Adrenal gland (tissue), 12 donors: ENCODE data around the gene HCFC2. TPM values are rescaled to one million over a fixed set of nuclear protein-coding genes. Genes with fewer than 3 reads are reported as not detected.

Experiments used
- DNase-seq, 7 donors: peaks; one replicate each; pipeline ENCODE4 v3.0.0-alpha.2; 2019 to 2020
- H3K27ac ChIP-seq, 5 donors: fragments of 200-600 bp; sonication (generic) in 4 of 5; 1 replicate in 3 of 5; 2 replicates in 2 of 5; pipeline versions ENCODE4 v1.5.1 to v1.8.0; 2016 to 2020; ENCODE audit warnings: mild to moderate bottlenecking in 1 of 5
- H3K27me3 ChIP-seq: fragments of 200-600 bp; 2 replicates; pipeline ENCODE4 v1.8.0; 2021
- H3K36me3 ChIP-seq, 2 donors: fragments of 200-600 bp; replicated peaks in 1 of 2; 1 replicate in 1 of 2; 2 replicates in 1 of 2; pipeline versions ENCODE4 v1.5.1 to v1.8.0; 2018 to 2022
- H3K4me1 ChIP-seq, 2 donors: fragments of 200-600 bp; replicated peaks in 1 of 2; 1 replicate in 1 of 2; 2 replicates in 1 of 2; pipeline versions ENCODE4 v1.5.1 to v1.8.0; 2018 to 2021
- H3K4me3 ChIP-seq, 4 donors: fragments of 200-600 bp; sonication (generic) in 3 of 4; one replicate each; pipeline ENCODE4 v1.5.1; 2016 to 2018
- H3K9me3 ChIP-seq, 3 donors: fragments of 200-600 bp; sonication (generic) in 1 of 3; replicated peaks in 1 of 3; 1 replicate in 2 of 3; 2 replicates in 1 of 3; pipeline versions ENCODE4 v1.5.1 to v1.8.0; 2016 to 2021
- POLR2A ChIP-seq, 2 donors: fragments of 450-650 bp; IDR thresholded peaks; one replicate each; pipeline ENCODE4 v1.6.1; 2017; ENCODE audit warnings: antibody characterized with exemption in 2 of 2, mild to moderate bottlenecking in 2 of 2, moderate library complexity in 1 of 2
- WGBS, 4 donors: extraction: QIAGEN DNeasy Blood & Tissue Kit in 2 of 4; methylation state at CpG; one replicate each; pipeline versions ENCODE4 v1.1.5 to v1.1.7; 2013 to 2017; 5-methylcytosine and 5-hydroxymethylcytosine counted together
- intact Hi-C, 2 donors: fragments of 100-400 bp; cut with DNase I; formaldehyde crosslinking; loops; one replicate each; pipeline versions ENCODE4 v1.14.1 to v1.15.0; 2022 to 2023
- polyA plus RNA-seq, 3 donors: library from polyadenylated mRNA; stranded (reverse); fragments of 200-250 nt in 2 of 3; fragments of 350-450 nt in 1 of 3; fragmentation: Illumina TruSeq in 1 of 3; extraction: RNeasy Lipid Tissue Mini Kit (QIAGEN cat#74804) in 1 of 3; gene quantifications; one replicate each; pipeline ENCODE4 v1.2.3, GENCODE V29; 2013 to 2014
- small RNA-seq, 2 donors: library from RNA; depleted of rRNA; stranded (forward); fragments of <200 nt; gene quantifications; one replicate each; pipeline ENCODE3, GENCODE V24; 2016
- total RNA-seq, 9 donors: library from RNA; depleted of rRNA in 4 of 9; stranded (reverse); fragments of >200 nt in 4 of 9; fragments of 120-200 nt in 1 of 9; fragmentation: NEBNext Ultra II Directional in 1 of 9; extraction: Animal tissue kit (Norgen Biotek cat#: 25700) in 1 of 9; gene quantifications; one replicate each; pipeline versions ENCODE4 v1.1.0 to v1.2.4, GENCODE V29; 2013 to 2023
- TF ChIP-seq, protein P1 (sequence below), 6 experiments: fragments of 450-650 bp in 4 of 6; fragments of 200-600 bp in 2 of 6; sonication (generic) in 1 of 6; IDR thresholded peaks; 1 replicate in 5 of 6; 2 replicates in 1 of 6; pipeline versions ENCODE4 v1.5.1 to v1.8.0; 2016 to 2021; ENCODE audit warnings: antibody characterized with exemption in 6 of 6, mild to moderate bottlenecking in 2 of 6, moderate library complexity in 1 of 6
- donor health status: healthy with polysubstance abuse.
- donor health status: Bipolar disorder and iron deficiency.
- donor health status: DM: yes; HTN: yes; CAD: no.
- donor health status: DM: no; HTN: no; CAD: no.
- donor health status: DM: no; HTN: no; CAD: no.
- donor health status: DM: yes; HTN: yes; CAD: no.

HCFC2 gene
- total and polyA plus RNA-seq, 12 donors: 8.5 to 35.4 (median 20.5) TPM

- 58 to 84% (median 63%) methylated on average over 4 of the region's 4 CpGs for WGBS, 4 donors
- TF ChIP-seq, protein P1, sequence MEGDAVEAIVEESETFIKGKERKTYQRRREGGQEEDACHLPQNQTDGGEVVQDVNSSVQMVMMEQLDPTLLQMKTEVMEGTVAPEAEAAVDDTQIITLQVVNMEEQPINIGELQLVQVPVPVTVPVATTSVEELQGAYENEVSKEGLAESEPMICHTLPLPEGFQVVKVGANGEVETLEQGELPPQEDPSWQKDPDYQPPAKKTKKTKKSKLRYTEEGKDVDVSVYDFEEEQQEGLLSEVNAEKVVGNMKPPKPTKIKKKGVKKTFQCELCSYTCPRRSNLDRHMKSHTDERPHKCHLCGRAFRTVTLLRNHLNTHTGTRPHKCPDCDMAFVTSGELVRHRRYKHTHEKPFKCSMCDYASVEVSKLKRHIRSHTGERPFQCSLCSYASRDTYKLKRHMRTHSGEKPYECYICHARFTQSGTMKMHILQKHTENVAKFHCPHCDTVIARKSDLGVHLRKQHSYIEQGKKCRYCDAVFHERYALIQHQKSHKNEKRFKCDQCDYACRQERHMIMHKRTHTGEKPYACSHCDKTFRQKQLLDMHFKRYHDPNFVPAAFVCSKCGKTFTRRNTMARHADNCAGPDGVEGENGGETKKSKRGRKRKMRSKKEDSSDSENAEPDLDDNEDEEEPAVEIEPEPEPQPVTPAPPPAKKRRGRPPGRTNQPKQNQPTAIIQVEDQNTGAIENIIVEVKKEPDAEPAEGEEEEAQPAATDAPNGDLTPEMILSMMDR (IDR thresholded peaks at IDR 0.05): no peak
- no peak for TF ChIP-seq POLR2A (IDR thresholded peaks at IDR 0.05)
Observed at GRCh38 chr12:104154286-104154685, 90.0 kb downstream of the HCFC2 start.

GRCh38 chr12:104154806-104155205 is 90.5 kb downstream of the HCFC2 start:
- no peaks in the 10 kb centered on the region for H3K9me3 ChIP-seq
- no peak overlapping the region for H3K4me3 ChIP-seq
- no peak for DNase-seq
- H3K4me1 ChIP-seq: no peaks in the 10 kb centered on the region
- WGBS, 4 donors: 70 to 86% (median 81%) methylated on average over 2 of the region's 2 CpGs
- intact Hi-C loops: no loop called here
- H3K27ac ChIP-seq: no peak overlapping the region
- no peak for TF ChIP-seq POLR2A (IDR thresholded peaks at IDR 0.05)
- TF ChIP-seq, protein P1 (IDR thresholded peaks at IDR 0.05): no peak
- no peaks in the 10 kb centered on the region for H3K27me3 ChIP-seq
- no peaks in the 10 kb centered on the region for H3K36me3 ChIP-seq

More at GRCh38 chr12:104154286-104154685, 90.0 kb downstream of the HCFC2 start:
- H3K27ac ChIP-seq: no peak overlapping the region
- H3K4me3 ChIP-seq: no peak overlapping the region
- H3K4me1 ChIP-seq: no peaks in the 10 kb centered on the region
- H3K9me3 ChIP-seq: no peaks in the 10 kb centered on the region
- H3K36me3 ChIP-seq: no peaks in the 10 kb centered on the region
- DNase-seq: no peak
- intact Hi-C loops: no loop called here
- H3K27me3 ChIP-seq: no peaks in the 10 kb centered on the region

Small RNAs within 50 kb of the gene (small RNA-seq; reads per million reads assigned to genes)
- gene RNA5SP370: 0 reads per million in 2 donors

Other genes with a start within 250 kb of the HCFC2 start
- gene NT5DC3, start 223.3 kb upstream of the HCFC2 start, total RNA-seq: 10 to 100 TPM in 5 of 9 donors, 1 to 10 TPM in 4; 4.8 to 14.9 (median 10.4) TPM
- gene NT5DC3, start 223.3 kb upstream of the HCFC2 start, polyA plus RNA-seq: 1 to 10 TPM; 4.1 to 5.4 (median 4.2) TPM
- gene HSP90B1, start 134.1 kb upstream of the HCFC2 start, total RNA-seq: 1,000 to 10,000 TPM in 1 of 9 donors, 100 to 1,000 TPM in 8; 241 to 1,575 (median 509) TPM
- 1,000 to 10,000 TPM in 1 of 3 donors, 100 to 1,000 TPM in 2; 287 to 1,629 (median 551) TPM for gene HSP90B1, start 134.1 kb upstream of the HCFC2 start, polyA plus RNA-seq
- 10 to 100 TPM in 7 of 9 donors, 1 to 10 TPM in 2; 3.1 to 56.2 (median 21.2) TPM for gene TDG, start 98.7 kb upstream of the HCFC2 start, total RNA-seq
- gene TDG, start 98.7 kb upstream of the HCFC2 start, polyA plus RNA-seq: 10 to 100 TPM; 19.5 to 24.5 (median 21.9) TPM
- 10 to 100 TPM in 6 of 9 donors, 1 to 10 TPM in 3; 6.3 to 21.2 (median 13.9) TPM for gene GLT8D2, start 14.3 kb upstream of the HCFC2 start, total RNA-seq
- 10 to 100 TPM; 11.4 to 15.8 (median 14.7) TPM for gene GLT8D2, start 14.3 kb upstream of the HCFC2 start, polyA plus RNA-seq
- 10 to 100 TPM; 17.2 to 86.0 (median 55.5) TPM for gene NFYB, start 73.7 kb downstream of the HCFC2 start, total RNA-seq
- 10 to 100 TPM; 37.7 to 47.6 (median 47.5) TPM for gene NFYB, start 73.7 kb downstream of the HCFC2 start, polyA plus RNA-seq
- gene TXNRD1, start 151.2 kb downstream of the HCFC2 start, total RNA-seq: 100 to 1,000 TPM; 232 to 487 (median 294) TPM
- 100 to 1,000 TPM in 1 of 3 donors, 10 to 100 TPM in 2; 53.9 to 345 (median 60.3) TPM for gene TXNRD1, start 151.2 kb downstream of the HCFC2 start, polyA plus RNA-seq
- gene EID3, start 239.2 kb downstream of the HCFC2 start, total RNA-seq: 10 to 100 TPM in 3 of 9 donors, 1 to 10 TPM in 6; 2.9 to 20.3 (median 6.5) TPM
- gene EID3, start 239.2 kb downstream of the HCFC2 start, polyA plus RNA-seq: 1 to 10 TPM; 1.5 to 8.1 (median 4.4) TPM